Body of pancreas (tissue), 4 donors: ENCODE data around the gene GSTO2. TPM values are rescaled to one million over a fixed set of nuclear protein-coding genes. Genes with fewer than 3 reads are reported as not detected.

Experiments used
- ATAC-seq: fragments of 150-250 bp; one replicate; pipeline ENCODE4 v1.9.1; 2016
- DNase-seq, 4 donors: peaks; one replicate each; pipeline ENCODE4 v3.0.0-alpha.2; 2019
- H3K27ac ChIP-seq, 4 donors: fragments of 200-600 bp; sonication (generic); 1 replicate in 3 of 4; 2 replicates in 1 of 4; pipeline versions ENCODE4 v1.5.1 to v1.6.1; 2016 to 2019; ENCODE audit warnings: mild to moderate bottlenecking in 1 of 4, mixed read lengths in 1 of 4, moderate library complexity in 1 of 4
- H3K27me3 ChIP-seq, 2 donors: fragments of 200-600 bp; sonication (generic); one replicate each; pipeline ENCODE4 v1.6.0; 2016; ENCODE audit warnings: mild to moderate bottlenecking in 1 of 2
- H3K36me3 ChIP-seq, 2 donors: fragments of 200-600 bp; sonication (generic); replicated peaks in 1 of 2; 2 replicates each; pipeline ENCODE4 v1.5.1; 2016; ENCODE audit warnings: low read depth in 2 of 2; ENCODE audit not compliant: insufficient read depth in 1 of 2
- H3K4me1 ChIP-seq: fragments of 200-600 bp; sonication (generic); one replicate; pipeline ENCODE4 v1.6.0; 2016
- H3K4me3 ChIP-seq, 2 donors: fragments of 200-600 bp; sonication (generic); 1 replicate in 1 of 2; 2 replicates in 1 of 2; pipeline ENCODE4 v1.5.1; 2016 to 2019
- H3K9me3 ChIP-seq, 3 donors: fragments of 200-600 bp; sonication (generic); 1 replicate in 2 of 3; 2 replicates in 1 of 3; pipeline ENCODE4 v1.5.1; 2016
- CTCF ChIP-seq, 7 experiments: fragments of 450-650 bp in 4 of 7; fragments of 200-600 bp in 3 of 7; sonication (generic) in 3 of 7; IDR thresholded peaks; one replicate each; pipeline ENCODE4 v1.5.1; 2016 to 2019; ENCODE audit warnings: antibody characterized with exemption in 7 of 7
- POLR2A ChIP-seq, 3 donors: fragments of 450-650 bp; IDR thresholded peaks; one replicate each; pipeline ENCODE4 v1.6.1; 2016; ENCODE audit warnings: antibody characterized with exemption in 3 of 3, mild to moderate bottlenecking in 2 of 3
- WGBS, 2 donors: methylation state at CpG; one replicate each; pipeline ENCODE4 v1.1.5; 2017; 5-methylcytosine and 5-hydroxymethylcytosine counted together
- intact Hi-C: fragments of 100-400 bp; cut with DNase I; formaldehyde crosslinking; loops from one replicate; pipeline ENCODE4 v1.15.1; 2023
- total RNA-seq, 2 donors: library from RNA; depleted of rRNA; stranded (reverse); fragments of >200 nt; gene quantifications; one replicate each; pipeline ENCODE4 v1.1.0, GENCODE V29; 2016

The GSTO2 gene
- total RNA-seq, 2 donors from 2014 or later = 9.6 to 26.5 TPM

- Histone ChIP-seq H3K36me3 (no peaks in the 10 kb centered on the region), H3K27ac (no peak overlapping the region), H3K4me1 (peaks cover 14% of the 10 kb centered on the region), H3K4me3 (no peak overlapping the region), H3K27me3 (no peaks in the 10 kb centered on the region), H3K9me3 (no peaks in the 10 kb centered on the region)
- TF ChIP-seq POLR2A (IDR thresholded peaks at IDR 0.05) = no peak
- no peak for TF ChIP-seq CTCF (IDR thresholded peaks at IDR 0.05)
- 67 to 69% methylated on average over 6 of the region's 6 CpGs for WGBS, 2 donors
- ATAC-seq = no peak
- intact Hi-C loops = no loop called here
- no peak for DNase-seq
These were observed 17.5 kb upstream of the GSTO2 start for GRCh38 chr10:104251443-104251842.

GRCh38 chr10:104252368-104252767, 16.6 kb upstream of the GSTO2 start:
- ATAC-seq (no peak), DNase-seq (no peak)
- no peak for TF ChIP-seq POLR2A (IDR thresholded peaks at IDR 0.05)
- no peak for TF ChIP-seq CTCF (IDR thresholded peaks at IDR 0.05)
- Histone ChIP-seq H3K36me3 (no peaks in the 10 kb centered on the region), H3K4me1 (peaks cover 23% of the 10 kb centered on the region), H3K27me3 (no peaks in the 10 kb centered on the region), H3K4me3 (no peak overlapping the region), H3K27ac (peak overlapping the region in 2 of 4 donors; percentile 63 to 96), H3K9me3 (no peaks in the 10 kb centered on the region)
- intact Hi-C loops = no loop called here

DNA sequence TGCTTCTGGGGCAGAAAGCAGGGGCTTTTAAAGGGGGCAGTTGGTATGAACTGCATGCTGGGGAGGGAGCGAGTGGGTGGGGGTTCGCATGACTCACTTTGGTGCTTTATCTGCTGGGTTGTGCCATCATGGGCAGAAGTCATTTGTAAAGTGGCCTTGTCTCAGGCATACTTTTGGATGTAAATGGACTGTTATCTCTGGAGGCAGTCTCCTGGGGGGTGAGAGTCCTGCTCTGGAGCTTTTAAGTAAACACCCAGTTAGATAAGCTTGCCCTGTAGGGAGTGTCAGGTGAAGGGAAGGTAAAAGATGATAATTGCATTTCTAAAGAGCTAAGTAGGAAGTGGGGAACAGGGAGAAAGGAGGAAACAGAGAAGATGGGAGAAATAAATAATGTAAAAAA, 15.9 kb upstream of the GSTO2 start:
- Histone ChIP-seq H3K4me1 (peaks cover 30% of the 10 kb centered on the region), H3K27ac (peak overlapping the region in 2 of 4 donors; percentile 63 to 96), H3K4me3 (no peak overlapping the region), H3K36me3 (no peaks in the 10 kb centered on the region), H3K27me3 (no peaks in the 10 kb centered on the region), H3K9me3 (no peaks in the 10 kb centered on the region)
- 62 to 73% methylated on average over 2 of the region's 2 CpGs for WGBS, 2 donors
- intact Hi-C loops = no loop called here
- TF ChIP-seq CTCF (IDR thresholded peaks at IDR 0.05) (no peak), POLR2A (IDR thresholded peaks at IDR 0.05) (no peak)
- DNase-seq (no peak), ATAC-seq (no peak)

GRCh38 chr10:104253606-104254410, 15.2 kb upstream of the GSTO2 start:
- intact Hi-C loops = no loop called here
- Histone ChIP-seq H3K27ac (peak overlapping the region; percentile 81 to 96 (median 86)), H3K36me3 (peaks cover 0 to 2% of the 10 kb centered on the region in 2 donors), H3K4me1 (peaks cover 36% of the 10 kb centered on the region), H3K4me3 (peak overlapping the region; percentile 71 to 72), H3K27me3 (no peaks in the 10 kb centered on the region), H3K9me3 (no peaks in the 10 kb centered on the region)
- DNase-seq = no peak
- no peak for TF ChIP-seq POLR2A (IDR thresholded peaks at IDR 0.05)
- TF ChIP-seq CTCF (IDR thresholded peaks at IDR 0.05) = no peak
- 62 to 64% methylated on average over 10 of the region's 10 CpGs for WGBS, 2 donors
- no peak for ATAC-seq
